ENCODE results near the gene MUCL3.

MUCL3 gene

DNA sequence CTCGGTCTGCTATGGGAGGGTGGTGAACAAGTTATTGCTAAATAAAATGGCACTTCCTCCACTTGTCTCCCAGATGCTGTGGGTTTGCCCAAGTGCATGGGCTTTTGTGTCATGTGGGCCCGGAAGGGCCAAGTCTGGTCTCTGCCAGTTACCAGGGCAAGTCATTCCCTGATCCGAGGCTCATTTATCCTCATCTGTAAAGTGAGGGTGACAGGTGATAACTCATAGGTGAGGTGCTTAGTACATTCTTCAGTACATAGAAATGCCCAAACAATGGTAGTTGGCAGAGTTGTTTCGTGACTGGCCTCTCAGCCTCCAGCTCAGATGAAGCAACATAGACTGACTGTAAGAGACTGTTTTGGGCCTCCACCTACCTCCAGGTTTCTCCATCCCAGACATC lies 2.0 kb upstream of the MUCL3 start:
- TF ChIP-seq, protein P1, sequence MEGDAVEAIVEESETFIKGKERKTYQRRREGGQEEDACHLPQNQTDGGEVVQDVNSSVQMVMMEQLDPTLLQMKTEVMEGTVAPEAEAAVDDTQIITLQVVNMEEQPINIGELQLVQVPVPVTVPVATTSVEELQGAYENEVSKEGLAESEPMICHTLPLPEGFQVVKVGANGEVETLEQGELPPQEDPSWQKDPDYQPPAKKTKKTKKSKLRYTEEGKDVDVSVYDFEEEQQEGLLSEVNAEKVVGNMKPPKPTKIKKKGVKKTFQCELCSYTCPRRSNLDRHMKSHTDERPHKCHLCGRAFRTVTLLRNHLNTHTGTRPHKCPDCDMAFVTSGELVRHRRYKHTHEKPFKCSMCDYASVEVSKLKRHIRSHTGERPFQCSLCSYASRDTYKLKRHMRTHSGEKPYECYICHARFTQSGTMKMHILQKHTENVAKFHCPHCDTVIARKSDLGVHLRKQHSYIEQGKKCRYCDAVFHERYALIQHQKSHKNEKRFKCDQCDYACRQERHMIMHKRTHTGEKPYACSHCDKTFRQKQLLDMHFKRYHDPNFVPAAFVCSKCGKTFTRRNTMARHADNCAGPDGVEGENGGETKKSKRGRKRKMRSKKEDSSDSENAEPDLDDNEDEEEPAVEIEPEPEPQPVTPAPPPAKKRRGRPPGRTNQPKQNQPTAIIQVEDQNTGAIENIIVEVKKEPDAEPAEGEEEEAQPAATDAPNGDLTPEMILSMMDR (conservative IDR thresholded peaks at IDR 0.05) = no peak
- no peak overlapping the region for H3K27ac ChIP-seq

DNA sequence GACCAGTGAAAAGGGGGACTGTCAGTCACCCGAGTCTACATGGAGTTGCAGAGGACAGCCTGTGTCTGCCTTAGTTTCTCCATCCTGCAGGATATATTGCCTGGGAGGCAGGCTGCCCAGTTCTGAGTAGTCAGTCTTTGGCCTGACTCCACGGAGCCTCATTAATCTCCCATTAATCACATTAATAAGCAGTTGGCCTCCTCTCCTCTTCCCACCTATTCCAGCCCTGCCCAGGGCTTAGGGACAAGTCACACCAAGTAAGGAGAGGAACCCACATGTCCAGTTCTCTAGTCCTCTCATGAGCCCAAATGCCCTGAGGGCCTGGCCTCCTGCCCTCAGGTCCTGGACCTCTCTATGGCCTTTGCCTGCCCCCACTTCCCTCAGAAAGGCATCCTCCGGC lies 1.3 kb upstream of the MUCL3 start:
- TF ChIP-seq, protein P1 (conservative IDR thresholded peaks at IDR 0.05) = no peak
- H3K27ac ChIP-seq = no peak overlapping the region

DNA sequence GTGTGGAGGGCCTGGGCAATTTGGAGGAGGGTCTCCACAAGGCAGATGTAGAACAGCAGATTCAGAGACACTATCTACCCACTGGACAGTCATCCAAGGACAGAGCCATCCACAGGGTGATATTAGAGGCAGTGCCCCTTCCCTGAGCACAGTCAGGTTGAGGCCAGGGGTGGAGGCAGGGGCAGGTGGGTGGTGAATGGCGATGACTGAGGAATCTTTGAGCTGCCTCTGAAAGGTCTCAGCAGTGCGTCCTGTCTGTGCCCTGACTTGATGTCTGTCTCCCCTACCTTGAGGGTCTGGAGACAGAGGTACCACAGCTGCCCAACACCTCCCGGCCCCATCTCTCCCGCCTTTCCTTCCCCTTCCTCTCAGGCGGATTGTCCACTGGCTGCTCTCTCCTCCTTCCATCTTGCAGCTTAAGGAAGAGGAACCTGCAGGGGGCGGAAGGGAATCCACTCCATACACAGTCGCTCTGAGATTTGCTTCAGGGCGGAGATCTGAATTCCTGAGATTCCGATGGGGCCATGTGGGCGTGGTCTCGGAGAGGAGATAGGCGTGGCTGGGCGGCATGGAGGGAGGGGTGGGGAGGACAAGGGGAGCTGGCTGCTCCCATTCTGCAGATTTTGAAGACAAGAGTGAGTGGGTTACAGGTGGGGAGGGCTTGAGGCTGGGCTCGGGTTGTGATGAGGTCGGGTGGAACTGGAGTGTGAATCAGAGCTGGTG lies 1.7 kb downstream of the MUCL3 start:
- no peak overlapping the region for H3K27ac ChIP-seq
- TF ChIP-seq, protein P1 (conservative IDR thresholded peaks at IDR 0.05) = peak; percentile 33; the same call in 1 of the 2 replicates

DNA sequence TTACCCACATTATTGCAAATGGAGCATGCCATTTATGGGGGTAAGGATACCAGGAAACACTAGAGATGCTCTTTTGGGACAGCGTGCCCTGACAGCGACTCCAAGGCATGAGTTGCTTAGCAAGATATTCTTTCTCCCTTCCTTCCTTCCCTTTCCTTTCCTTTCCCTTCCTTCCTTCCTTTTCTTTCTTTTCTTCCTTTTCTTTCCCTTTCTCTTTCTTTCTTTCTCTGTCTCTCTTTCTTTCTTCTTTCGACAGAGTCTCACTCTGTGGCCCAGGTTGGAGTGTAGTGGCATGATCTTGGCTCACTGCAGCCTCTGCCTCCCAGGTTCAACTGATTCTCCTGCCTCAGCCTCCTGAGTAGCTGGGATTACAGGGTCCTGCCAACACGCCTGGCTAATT lies 3.3 kb downstream of the MUCL3 start:
- TF ChIP-seq, protein P1 (conservative IDR thresholded peaks at IDR 0.05) = no peak

DNA sequence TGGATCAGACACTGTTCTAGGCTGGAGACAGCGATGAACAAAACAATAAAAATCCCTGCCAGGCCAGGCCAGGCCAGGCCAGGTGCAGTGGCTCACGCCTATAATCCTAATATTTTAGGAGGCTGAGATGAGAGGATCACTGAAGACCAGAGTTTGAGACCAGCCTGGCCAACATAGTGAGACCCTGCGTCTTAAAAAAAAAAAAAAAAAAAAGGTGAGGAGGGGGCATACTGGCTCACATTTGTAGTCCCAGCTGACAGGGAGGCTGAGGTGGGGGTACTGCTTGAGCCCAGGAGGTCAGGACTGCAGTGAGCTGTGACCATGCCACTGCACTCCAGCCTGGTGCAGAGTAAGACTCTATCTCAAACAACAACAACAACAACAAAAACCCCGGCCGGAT lies 4.5 kb downstream of the MUCL3 start:
- TF ChIP-seq, protein P1 (conservative IDR thresholded peaks at IDR 0.05) = no peak
- H3K27ac ChIP-seq = no peak overlapping the region

More for the DNA sequence above, 3.3 kb downstream of the MUCL3 start:
- no peak overlapping the region for H3K27ac ChIP-seq

DNA sequence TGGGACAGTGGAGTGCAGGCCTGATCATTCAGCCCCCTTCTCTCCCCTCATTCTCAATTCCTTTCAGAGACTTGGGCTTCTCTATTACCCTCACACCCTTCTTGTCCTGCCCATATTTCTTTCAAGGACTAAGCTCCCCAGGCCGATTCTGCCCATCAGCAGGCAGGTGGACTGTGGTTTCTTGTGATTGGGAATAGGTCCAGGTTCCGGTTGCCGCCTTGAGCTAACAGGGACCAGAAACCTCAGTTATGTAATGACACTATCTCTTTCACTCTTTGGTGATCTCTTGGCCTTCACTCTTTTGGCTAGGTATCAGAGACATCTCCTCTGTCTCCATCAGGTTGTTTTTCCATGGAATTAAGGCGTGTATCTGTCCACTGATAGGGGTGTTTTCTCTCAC lies 6.5 kb downstream of the MUCL3 start:
- no peak overlapping the region for H3K27ac ChIP-seq
- TF ChIP-seq, protein P1 (conservative IDR thresholded peaks at IDR 0.05) = no peak

DNA sequence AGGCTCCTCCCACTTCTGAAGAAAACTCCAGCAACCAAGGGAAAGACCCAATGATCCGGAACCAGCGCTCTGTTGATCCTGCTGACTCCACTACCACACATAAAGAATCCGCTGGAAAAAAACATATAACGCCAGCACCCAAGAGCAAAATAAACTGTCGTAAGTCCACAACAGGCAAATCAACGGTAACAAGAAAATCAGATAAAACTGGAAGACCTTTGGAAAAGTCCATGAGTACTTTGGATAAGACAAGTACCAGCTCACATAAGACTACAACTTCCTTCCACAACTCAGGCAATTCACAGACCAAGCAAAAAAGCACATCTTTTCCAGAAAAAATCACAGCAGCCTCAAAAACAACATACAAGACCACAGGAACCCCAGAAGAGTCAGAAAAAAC lies 8.0 kb downstream of the MUCL3 start:
- no peak overlapping the region for H3K27ac ChIP-seq
- TF ChIP-seq, protein P1 (conservative IDR thresholded peaks at IDR 0.05) = no peak

Data from VCaP (cell line).